SK-N-DZ (cell line): Measurements from ENCODE around the gene GPC1.

Experiments used
- DNase-seq: peaks from one replicate; pipeline ENCODE4 v3.0.0-alpha.2; 2015; ENCODE audit warnings: low spot score

Gene GPC1

GRCh38 chr2:240412211-240412861 lies 23.1 kb upstream of the GPC1 start:
- peak; percentile 51 for DNase-seq

GRCh38 chr2:240412975-240413812 lies 22.3 kb upstream of the GPC1 start:
- DNase-seq: no peak

GRCh38 chr2:240413813-240414429 lies 21.5 kb upstream of the GPC1 start:
- no peak for DNase-seq

- DNase-seq: no peak
Measured at GRCh38 chr2:240416821-240417220, 18.6 kb upstream of the GPC1 start.

GRCh38 chr2:240418311-240418710 lies 17.2 kb upstream of the GPC1 start:
- no peak for DNase-seq

- no peak for DNase-seq
Measured at GRCh38 chr2:240419271-240419670, 16.2 kb upstream of the GPC1 start.

GRCh38 chr2:240419723-240420122 lies 15.7 kb upstream of the GPC1 start:
- DNase-seq: no peak

- DNase-seq: no peak
Measured at GRCh38 chr2:240420206-240421104, 15.0 kb upstream of the GPC1 start.

- no peak for DNase-seq
Measured at GRCh38 chr2:240421381-240421780, 14.1 kb upstream of the GPC1 start.

GRCh38 chr2:240422658-240423329 lies 12.7 kb upstream of the GPC1 start:
- no peak for DNase-seq

GRCh38 chr2:240423788-240424191 lies 11.7 kb upstream of the GPC1 start:
- DNase-seq: no peak

GRCh38 chr2:240424341-240425235 lies 10.9 kb upstream of the GPC1 start:
- no peak for DNase-seq

- no peak for DNase-seq
Measured at GRCh38 chr2:240425236-240425615, 10.2 kb upstream of the GPC1 start.

GRCh38 chr2:240425697-240426096 lies 9.8 kb upstream of the GPC1 start:
- no peak for DNase-seq

GRCh38 chr2:240426845-240427721 lies 8.4 kb upstream of the GPC1 start:
- DNase-seq: no peak

- no peak for DNase-seq
Measured at GRCh38 chr2:240427729-240428128, 7.7 kb upstream of the GPC1 start.

- DNase-seq: no peak
Measured at GRCh38 chr2:240428245-240428644, 7.2 kb upstream of the GPC1 start.

- no peak for DNase-seq
Measured at GRCh38 chr2:240429341-240429871, 6.1 kb upstream of the GPC1 start.
